ENCODE results near the gene HNRNPCL4.
"Not testable (repeated sequence)": the region's sequence is repeated elsewhere in the genome, so short reads cannot be mapped to it uniquely, and the experiment has no call there.

The HNRNPCL4 gene

GRCh38 chr1:13165531-13165930, at the start of gene HNRNPCL4:
Gene HNRNPCL4 (minus strand): TSS chr1:13165631. CDS start chr1:13165467, 164 bp downstream.
- not testable (repeated sequence) for DNase-seq

DNA sequence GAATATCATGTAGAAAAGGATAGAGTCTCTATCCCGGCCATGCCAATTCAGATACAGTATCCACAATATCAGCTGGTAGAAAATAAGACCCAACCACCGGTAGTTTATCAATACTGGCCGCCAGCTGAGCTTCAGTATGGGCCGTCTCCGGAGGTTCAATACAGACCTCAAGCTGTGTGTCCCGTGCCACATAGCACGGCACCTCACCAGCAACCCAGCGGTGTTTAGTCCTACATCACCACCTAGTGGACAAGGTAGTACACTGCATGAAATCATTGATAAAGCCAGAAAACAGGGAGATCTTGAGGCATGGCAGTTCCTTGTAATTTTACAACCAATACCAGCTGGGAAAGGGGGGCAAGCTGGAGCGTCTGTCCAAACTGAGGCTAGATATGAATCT, 43.3 kb upstream of the HNRNPCL4 start:
- not testable (repeated sequence) for DNase-seq

GRCh38 chr1:13201309-13201708, 35.9 kb upstream of the HNRNPCL4 start, which contains the start of gene PRAMEF13:
Gene PRAMEF13 (minus strand): TSS chr1:13201409. CDS start chr1:13199589, 1,820 bp downstream.
- DNase-seq, result not testable (repeated sequence)

- not testable (repeated sequence) for DNase-seq
These were observed 6.1 kb upstream of the HNRNPCL4 start, which contains the start of gene PRAMEF9 for GRCh38 chr1:13171548-13171947. Gene PRAMEF9 (plus strand): TSS chr1:13171848. CDS start chr1:13175281, 3,433 bp downstream.

- DNase-seq, result not testable (repeated sequence)
These were observed 9.5 kb downstream of the HNRNPCL4 start, which contains the start of gene PRAMEF26 for GRCh38 chr1:13155909-13156308. Gene PRAMEF26 (minus strand): TSS chr1:13156009. CDS start chr1:13153095, 2,914 bp downstream.

- not testable (repeated sequence) for DNase-seq
These were observed 48.7 kb downstream of the HNRNPCL4 start, which contains the start of gene HNRNPCL2 for GRCh38 chr1:13116754-13117153. Gene HNRNPCL2 (minus strand): TSS chr1:13116854. CDS start chr1:13116400, 454 bp downstream.
